Esophagus muscularis mucosa (tissue), 4 donors: ENCODE results near the gene PCNX2. TPM values are rescaled to one million over a fixed set of nuclear protein-coding genes. Genes with fewer than 3 reads are reported as not detected.

Source experiments
- DNase-seq: peaks from one replicate; pipeline ENCODE4 v3.0.0-alpha.2; 2017; ENCODE audit errors: extremely low spot score
- H3K27ac ChIP-seq, 4 donors: fragments of 200-600 bp; sonication (generic); replicated peaks in 1 of 4; 1 replicate in 3 of 4; 2 replicates in 1 of 4; pipeline ENCODE4 v1.5.1; 2016 to 2019; ENCODE audit warnings: mild to moderate bottlenecking in 1 of 4
- H3K27me3 ChIP-seq, 4 donors: fragments of 200-600 bp; sonication (generic); one replicate each; pipeline versions ENCODE4 v1.5.1 to v1.6.0; 2016 to 2019
- H3K36me3 ChIP-seq, 4 donors: fragments of 200-600 bp; sonication (generic); one replicate each; pipeline ENCODE4 v1.5.1; 2016 to 2019
- H3K4me1 ChIP-seq, 4 donors: fragments of 200-600 bp; sonication (generic); one replicate each; pipeline ENCODE4 v1.5.1; 2016 to 2019
- H3K4me3 ChIP-seq, 4 donors: fragments of 200-600 bp; sonication (generic); 1 replicate in 2 of 4; 2 replicates in 2 of 4; pipeline ENCODE4 v1.5.1; 2016 to 2019; ENCODE audit warnings: mild to moderate bottlenecking in 4 of 4, moderate library complexity in 1 of 4
- H3K9me3 ChIP-seq, 4 donors: fragments of 200-600 bp; sonication (generic); 1 replicate in 3 of 4; 2 replicates in 1 of 4; pipeline ENCODE4 v1.5.1; 2016 to 2019
- EP300 ChIP-seq: sonication (generic); formaldehyde crosslinking; IDR thresholded peaks from one replicate; pipeline ENCODE4 v1.6.1; 2017; ENCODE audit warnings: antibody characterized with exemption
- POLR2A ChIP-seq: fragments of 450-650 bp; IDR thresholded peaks from one replicate; pipeline ENCODE4 v1.6.1; 2017; ENCODE audit warnings: antibody characterized with exemption, moderate library complexity, mild to moderate bottlenecking, low read depth
- POLR2AphosphoS5 ChIP-seq, 2 donors: sonication (generic); formaldehyde crosslinking; IDR thresholded peaks; one replicate each; pipeline ENCODE4 v1.6.1; 2017; ENCODE audit warnings: antibody characterized with exemption in 2 of 2
- WGBS: methylation state at CpG from one replicate; pipeline ENCODE4 v1.1.5; 2018; 5-methylcytosine and 5-hydroxymethylcytosine counted together
- intact Hi-C: fragments of 100-400 bp; cut with DNase I; formaldehyde crosslinking; loops from one replicate; pipeline ENCODE4 v1.15.1; 2023
- total RNA-seq, 4 donors: library from RNA; depleted of rRNA; stranded (reverse); fragments of >200 nt; gene quantifications; one replicate each; pipeline versions ENCODE4 v1.1.0 to v1.2.1, GENCODE V29; 2016
- TF ChIP-seq, protein P1 (sequence below), 3 experiments: fragments of 200-600 bp in 2 of 3; fragments of 450-650 bp in 1 of 3; sonication (generic) in 2 of 3; IDR thresholded peaks; one replicate each; pipeline ENCODE4 v1.5.1; 2017 to 2019; ENCODE audit warnings: antibody characterized with exemption in 3 of 3, mild to moderate bottlenecking in 2 of 3, moderate library complexity in 1 of 3

Gene PCNX2
- total RNA-seq, 4 donors from 2014 or later = 5.7 to 23.3 (median 7.9) TPM

DNA sequence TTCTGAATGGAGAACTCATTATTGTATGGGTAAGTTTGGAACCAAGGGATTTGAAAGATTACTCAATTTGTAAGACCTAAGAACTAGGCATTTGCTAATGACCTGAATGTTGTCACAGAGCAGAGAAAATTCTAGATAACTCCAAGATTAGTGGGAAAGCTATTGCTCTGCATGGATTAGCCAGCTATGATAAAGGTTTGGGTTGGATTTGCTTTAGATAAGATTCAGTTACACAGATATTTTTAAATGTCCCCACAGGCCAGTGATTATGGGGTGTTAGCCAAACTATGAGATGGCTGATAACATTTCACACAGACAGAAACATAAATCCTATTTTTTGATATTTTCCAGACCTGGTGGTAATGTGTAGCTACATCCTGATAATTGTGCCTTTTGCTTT is 256.9 kb downstream of the PCNX2 start:
- H3K9me3 ChIP-seq = no peaks in the 10 kb centered on the region
- no peak for TF ChIP-seq EP300
- TF ChIP-seq POLR2A = no peak
- TF ChIP-seq, protein P1, sequence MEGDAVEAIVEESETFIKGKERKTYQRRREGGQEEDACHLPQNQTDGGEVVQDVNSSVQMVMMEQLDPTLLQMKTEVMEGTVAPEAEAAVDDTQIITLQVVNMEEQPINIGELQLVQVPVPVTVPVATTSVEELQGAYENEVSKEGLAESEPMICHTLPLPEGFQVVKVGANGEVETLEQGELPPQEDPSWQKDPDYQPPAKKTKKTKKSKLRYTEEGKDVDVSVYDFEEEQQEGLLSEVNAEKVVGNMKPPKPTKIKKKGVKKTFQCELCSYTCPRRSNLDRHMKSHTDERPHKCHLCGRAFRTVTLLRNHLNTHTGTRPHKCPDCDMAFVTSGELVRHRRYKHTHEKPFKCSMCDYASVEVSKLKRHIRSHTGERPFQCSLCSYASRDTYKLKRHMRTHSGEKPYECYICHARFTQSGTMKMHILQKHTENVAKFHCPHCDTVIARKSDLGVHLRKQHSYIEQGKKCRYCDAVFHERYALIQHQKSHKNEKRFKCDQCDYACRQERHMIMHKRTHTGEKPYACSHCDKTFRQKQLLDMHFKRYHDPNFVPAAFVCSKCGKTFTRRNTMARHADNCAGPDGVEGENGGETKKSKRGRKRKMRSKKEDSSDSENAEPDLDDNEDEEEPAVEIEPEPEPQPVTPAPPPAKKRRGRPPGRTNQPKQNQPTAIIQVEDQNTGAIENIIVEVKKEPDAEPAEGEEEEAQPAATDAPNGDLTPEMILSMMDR (IDR thresholded peaks at IDR 0.05) = no peak
- no peak for TF ChIP-seq POLR2AphosphoS5 (IDR thresholded peaks at IDR 0.05)
- no peaks in the 10 kb centered on the region for H3K4me1 ChIP-seq
- DNase-seq = no peak
- H3K27me3 ChIP-seq = no peaks in the 10 kb centered on the region
- no peaks in the 10 kb centered on the region for H3K36me3 ChIP-seq
- intact Hi-C loops = no loop called here
- H3K4me3 ChIP-seq = no peak overlapping the region
- no peak overlapping the region for H3K27ac ChIP-seq

DNA sequence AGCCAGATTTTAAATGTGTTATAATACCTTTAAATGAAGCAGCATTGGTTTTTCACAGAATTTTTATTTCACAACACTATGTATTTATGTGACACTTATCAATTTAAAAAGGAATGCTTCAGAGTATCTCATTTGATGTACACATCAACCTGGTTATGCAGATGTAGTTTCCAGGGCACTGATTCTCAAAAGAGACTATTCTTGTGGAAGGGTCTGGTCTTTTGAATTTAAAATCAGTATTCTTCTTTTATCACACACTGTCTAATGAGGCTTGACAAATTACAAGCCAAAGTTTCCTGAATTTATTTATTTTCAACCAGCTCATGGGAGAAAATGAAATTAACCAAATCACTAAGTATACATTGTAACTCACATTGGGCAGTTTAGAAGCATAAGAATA is 257.7 kb downstream of the PCNX2 start:
- Histone ChIP-seq H3K36me3 (no peaks in the 10 kb centered on the region), H3K4me1 (no peaks in the 10 kb centered on the region), H3K27ac (no peak overlapping the region), H3K4me3 (no peak overlapping the region), H3K9me3 (no peaks in the 10 kb centered on the region), H3K27me3 (no peaks in the 10 kb centered on the region)
- TF ChIP-seq POLR2AphosphoS5 (IDR thresholded peaks at IDR 0.05) = no peak
- no peak for TF ChIP-seq POLR2A
- no peak for TF ChIP-seq EP300
- TF ChIP-seq, protein P1 (IDR thresholded peaks at IDR 0.05) = no peak
- intact Hi-C loops = no loop called here
- no peak for DNase-seq

DNA sequence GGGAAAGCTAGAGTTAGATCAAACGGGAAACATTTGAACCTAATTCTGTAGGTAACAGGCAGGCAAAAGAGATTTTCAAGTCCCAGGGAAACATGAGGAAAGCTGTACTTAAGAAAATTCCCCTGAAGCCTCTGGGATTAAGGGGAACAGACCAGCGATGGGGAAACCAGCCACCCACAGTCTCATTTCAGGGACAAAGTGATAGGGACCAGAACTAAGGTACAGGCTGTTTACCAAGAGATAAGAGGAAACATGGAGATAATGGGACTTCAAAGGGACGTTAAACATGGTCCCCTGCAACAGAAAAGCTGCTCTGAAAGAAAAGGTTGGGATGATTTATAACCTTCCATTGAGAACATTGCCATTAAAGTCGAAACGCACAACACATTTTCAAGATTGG is 260.7 kb downstream of the PCNX2 start:
- WGBS = 95% methylated on average over 5 of the region's 5 CpGs
- no peak overlapping the region for H3K4me3 ChIP-seq
- no peak for DNase-seq
- H3K36me3 ChIP-seq = no peaks in the 10 kb centered on the region
- H3K4me1 ChIP-seq = no peaks in the 10 kb centered on the region
- TF ChIP-seq POLR2AphosphoS5 (IDR thresholded peaks at IDR 0.05) (no peak), POLR2A (no peak), EP300 (no peak)
- TF ChIP-seq, protein P1 (IDR thresholded peaks at IDR 0.05) = no peak
- no peaks in the 10 kb centered on the region for H3K9me3 ChIP-seq
- intact Hi-C loops = no loop called here
- H3K27ac ChIP-seq = no peak overlapping the region
- H3K27me3 ChIP-seq = no peaks in the 10 kb centered on the region

DNA sequence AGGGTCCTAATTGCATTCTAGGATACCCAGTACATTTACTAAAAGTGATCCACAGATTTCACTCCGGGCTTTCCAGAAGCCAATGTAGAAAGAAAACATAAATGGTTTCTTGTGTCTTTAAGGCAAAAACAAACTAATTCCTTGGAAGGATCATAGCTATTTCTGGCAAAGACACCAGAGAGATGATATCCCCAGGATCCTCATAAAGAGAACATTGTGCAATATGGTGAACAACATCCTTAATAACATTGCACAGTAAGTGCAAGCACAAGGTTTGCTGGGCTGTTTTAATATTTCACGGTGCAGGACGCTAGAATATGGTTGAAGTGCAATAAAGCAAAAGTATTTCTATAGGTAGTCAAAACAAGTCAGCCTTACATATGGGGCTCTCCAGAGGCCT is 262.2 kb downstream of the PCNX2 start:
- TF ChIP-seq POLR2A (no peak), POLR2AphosphoS5 (IDR thresholded peaks at IDR 0.05) (no peak), EP300 (no peak)
- TF ChIP-seq, protein P1 (IDR thresholded peaks at IDR 0.05) = no peak
- H3K4me3 ChIP-seq = no peak overlapping the region
- 96% methylated on average over 3 of the region's 3 CpGs for WGBS
- no peaks in the 10 kb centered on the region for H3K9me3 ChIP-seq
- no peak overlapping the region for H3K27ac ChIP-seq
- intact Hi-C loops = no loop called here
- no peaks in the 10 kb centered on the region for H3K36me3 ChIP-seq
- DNase-seq = no peak
- H3K4me1 ChIP-seq = no peaks in the 10 kb centered on the region
- H3K27me3 ChIP-seq = no peaks in the 10 kb centered on the region

DNA sequence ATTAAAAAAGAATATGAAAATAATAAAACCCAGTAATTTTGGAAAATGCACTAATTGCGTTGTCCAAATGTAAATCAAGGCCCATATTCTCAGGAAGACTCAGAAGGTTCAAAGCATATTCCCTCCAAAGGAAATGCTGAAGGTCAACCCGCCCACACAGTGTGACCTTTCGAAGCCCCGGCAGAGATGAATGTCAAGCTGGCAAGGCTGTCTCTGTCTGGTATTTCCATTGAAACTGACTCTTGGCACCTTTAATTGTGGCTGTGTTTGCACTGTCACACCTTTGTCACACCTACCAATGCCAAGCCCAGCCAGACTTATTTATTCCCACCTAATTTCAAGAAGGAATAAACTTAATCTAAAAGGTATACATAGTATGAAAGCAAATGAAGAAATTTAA is 262.6 kb downstream of the PCNX2 start:
- no peaks in the 10 kb centered on the region for H3K36me3 ChIP-seq
- H3K4me3 ChIP-seq = no peak overlapping the region
- 75% methylated on average over 4 of the region's 4 CpGs for WGBS
- no peaks in the 10 kb centered on the region for H3K27me3 ChIP-seq
- no peak for DNase-seq
- H3K9me3 ChIP-seq = no peaks in the 10 kb centered on the region
- intact Hi-C loops = no loop called here
- TF ChIP-seq POLR2AphosphoS5 (IDR thresholded peaks at IDR 0.05) (no peak), EP300 (no peak), POLR2A (no peak)
- H3K4me1 ChIP-seq = no peaks in the 10 kb centered on the region
- H3K27ac ChIP-seq = no peak overlapping the region
